ENCODE results near the gene AK1.

GRCh38 chr9:127848756-127849504 lies 28.5 kb downstream of the AK1 start:
- no peak for TF ChIP-seq CTCF (IDR thresholded peaks at IDR 0.05)
- TF ChIP-seq POLR2A (IDR thresholded peaks at IDR 0.05) = no peak
